HG02870 (cell line): ENCODE measurements around the gene HAPLN3.

Experiments
- ATAC-seq: cut with Tn5 transposase; IDR thresholded peaks from one replicate; pipeline ENCODE4 v1.9.1; 2021; ENCODE audit warnings: mild to moderate bottlenecking, moderate library complexity; ENCODE audit not compliant: unreplicated experiment

HAPLN3 gene

GRCh38 chr15:88911766-88912118 is 16.4 kb upstream of the HAPLN3 start:
- no peak for ATAC-seq

- ATAC-seq = no peak
These were observed 14.8 kb upstream of the HAPLN3 start for GRCh38 chr15:88909956-88910831.

- ATAC-seq = no peak
These were observed 13.6 kb upstream of the HAPLN3 start for GRCh38 chr15:88908697-88909621.

GRCh38 chr15:88908123-88908522 is 12.8 kb upstream of the HAPLN3 start:
- no peak for ATAC-seq

GRCh38 chr15:88907111-88907510 is 11.8 kb upstream of the HAPLN3 start:
- ATAC-seq = no peak

GRCh38 chr15:88906551-88906950 is 11.2 kb upstream of the HAPLN3 start:
- ATAC-seq = no peak

GRCh38 chr15:88906130-88906529 is 10.8 kb upstream of the HAPLN3 start:
- ATAC-seq = no peak

- no peak for ATAC-seq
These were observed 10.2 kb upstream of the HAPLN3 start for GRCh38 chr15:88905576-88905975.

GRCh38 chr15:88904624-88905327 is 9.4 kb upstream of the HAPLN3 start:
- ATAC-seq = peak; percentile 71

- ATAC-seq = no peak
These were observed 8.9 kb upstream of the HAPLN3 start for GRCh38 chr15:88904257-88904623.

- ATAC-seq = no peak
These were observed 7.5 kb upstream of the HAPLN3 start for GRCh38 chr15:88902846-88903245.

- no peak for ATAC-seq
These were observed 7.0 kb upstream of the HAPLN3 start for GRCh38 chr15:88902221-88902835.

GRCh38 chr15:88901508-88902220 is 6.3 kb upstream of the HAPLN3 start:
- ATAC-seq = no peak

- ATAC-seq = no peak
These were observed 5.7 kb upstream of the HAPLN3 start for GRCh38 chr15:88900982-88901418.

GRCh38 chr15:88900309-88900981 is 5.1 kb upstream of the HAPLN3 start:
- no peak for ATAC-seq

- ATAC-seq = no peak
These were observed 3.9 kb upstream of the HAPLN3 start for GRCh38 chr15:88899251-88899650.

- no peak for ATAC-seq
These were observed 3.4 kb upstream of the HAPLN3 start for GRCh38 chr15:88898736-88899135.

- no peak for ATAC-seq
These were observed 2.3 kb upstream of the HAPLN3 start for GRCh38 chr15:88897456-88898194.

- ATAC-seq = no peak
These were observed 1.8 kb upstream of the HAPLN3 start for GRCh38 chr15:88897142-88897455.
